Neural crest cell (in vitro differentiated cells): Measurements from ENCODE around the gene FSTL5. TPM values are rescaled to one million over a fixed set of nuclear protein-coding genes. Genes with fewer than 3 reads are reported as not detected.

Experiments
- DNase-seq: peaks from one replicate; pipeline ENCODE4 v3.0.0; 2021; ENCODE audit warnings: low read depth, mixed read lengths, low spot score
- H3K27ac Mint-ChIP-seq: one replicate; pipeline ENCODE4 v1.8.0; 2021; ENCODE audit warnings: mild to moderate bottlenecking, mixed read lengths; ENCODE audit not compliant: unreplicated experiment
- H3K27me3 Mint-ChIP-seq: 2 replicates; pipeline ENCODE4 v1.8.0; 2021; ENCODE audit warnings: low read depth, mild to moderate bottlenecking, mixed read lengths
- H3K36me3 Mint-ChIP-seq: 2 replicates; pipeline ENCODE4 v1.8.0; 2021; ENCODE audit warnings: low read depth, mild to moderate bottlenecking, mixed read lengths
- H3K4me1 Mint-ChIP-seq: 2 replicates; pipeline ENCODE4 v1.8.0; 2021; ENCODE audit warnings: mixed read lengths
- H3K4me3 Mint-ChIP-seq: one replicate; pipeline ENCODE4 v1.8.0; 2021; ENCODE audit warnings: mild to moderate bottlenecking, mixed read lengths
- H3K9me3 Mint-ChIP-seq: 2 replicates; pipeline ENCODE4 v1.8.0; 2021; ENCODE audit warnings: mixed read lengths
- CTCF ChIP-seq: fragments of 200-600 bp; sonication (generic); conservative IDR thresholded peaks from 2 replicates; pipeline ENCODE4 v1.5.0; 2021; ENCODE audit warnings: antibody characterized with exemption, mild to moderate bottlenecking
- total RNA-seq: library from RNA; stranded (reverse); gene quantifications from 2 replicates; pipeline ENCODE4 v1.2.1, GENCODE V29; 2021

The FSTL5 gene
- total RNA-seq, 1 donor from 2014 or later, result 7.4 TPM

GRCh38 chr4:161601011-161601410 is 562.8 kb downstream of the FSTL5 start:
- Mint-ChIP-seq H3K27me3 (no peaks in the 10 kb centered on the region), H3K36me3 (no peaks in the 10 kb centered on the region), H3K4me3 (no peak overlapping the region), H3K4me1 (no peaks in the 10 kb centered on the region), H3K9me3 (peaks cover 2% of the 10 kb centered on the region), H3K27ac (no peak overlapping the region)
- no peak for TF ChIP-seq CTCF
- DNase-seq, result no peak

GRCh38 chr4:161595230-161595771 is 568.5 kb downstream of the FSTL5 start:
- Mint-ChIP-seq H3K4me3 (no peak overlapping the region), H3K27me3 (no peaks in the 10 kb centered on the region), H3K36me3 (no peaks in the 10 kb centered on the region), H3K4me1 (no peaks in the 10 kb centered on the region), H3K9me3 (no peaks in the 10 kb centered on the region), H3K27ac (no peak overlapping the region)
- DNase-seq, result no peak
- no peak for TF ChIP-seq CTCF

GRCh38 chr4:161585011-161585410 is 578.8 kb downstream of the FSTL5 start:
- no peak overlapping the region for H3K27ac Mint-ChIP-seq
- H3K4me1 Mint-ChIP-seq, result peaks cover 15% of the 10 kb centered on the region
- no peak for DNase-seq
- no peaks in the 10 kb centered on the region for H3K9me3 Mint-ChIP-seq
- H3K27me3 Mint-ChIP-seq, result no peaks in the 10 kb centered on the region
- no peaks in the 10 kb centered on the region for H3K36me3 Mint-ChIP-seq
- TF ChIP-seq CTCF, result no peak
- H3K4me3 Mint-ChIP-seq, result no peak overlapping the region

- TF ChIP-seq CTCF, result no peak
These were observed 580.3 kb downstream of the FSTL5 start for GRCh38 chr4:161583549-161583948.

GRCh38 chr4:161581262-161582230 is 582.3 kb downstream of the FSTL5 start:
- H3K27me3 Mint-ChIP-seq, result no peaks in the 10 kb centered on the region
- H3K4me1 Mint-ChIP-seq, result peaks cover 29% of the 10 kb centered on the region
- H3K9me3 Mint-ChIP-seq, result peaks cover 1% of the 10 kb centered on the region
- TF ChIP-seq CTCF, result no peak
- DNase-seq, result no peak
- peak overlapping the region; percentile 10 for H3K27ac Mint-ChIP-seq
- no peak overlapping the region for H3K4me3 Mint-ChIP-seq
- no peaks in the 10 kb centered on the region for H3K36me3 Mint-ChIP-seq

More at GRCh38 chr4:161583549-161583948, 580.3 kb downstream of the FSTL5 start:
- Mint-ChIP-seq H3K9me3 (no peaks in the 10 kb centered on the region), H3K4me3 (no peak overlapping the region), H3K27ac (no peak overlapping the region), H3K4me1 (peaks cover 15% of the 10 kb centered on the region), H3K27me3 (no peaks in the 10 kb centered on the region), H3K36me3 (no peaks in the 10 kb centered on the region)
- no peak for DNase-seq
